CD4-positive, alpha-beta T cell treated with Interleukin-12 subunit alpha and Interleukin-12 subunit beta, for 1 hour (primary cell): ENCODE results near the gene PRDM5.
"Not testable (repeated sequence)": the region's sequence is repeated elsewhere in the genome, so short reads cannot be mapped to it uniquely, and the experiment has no call there.

ENCODE experiments used
- DNase-seq: peaks from one replicate; pipeline ENCODE4 v3.0.0-alpha.2; 2020

The PRDM5 gene

DNA sequence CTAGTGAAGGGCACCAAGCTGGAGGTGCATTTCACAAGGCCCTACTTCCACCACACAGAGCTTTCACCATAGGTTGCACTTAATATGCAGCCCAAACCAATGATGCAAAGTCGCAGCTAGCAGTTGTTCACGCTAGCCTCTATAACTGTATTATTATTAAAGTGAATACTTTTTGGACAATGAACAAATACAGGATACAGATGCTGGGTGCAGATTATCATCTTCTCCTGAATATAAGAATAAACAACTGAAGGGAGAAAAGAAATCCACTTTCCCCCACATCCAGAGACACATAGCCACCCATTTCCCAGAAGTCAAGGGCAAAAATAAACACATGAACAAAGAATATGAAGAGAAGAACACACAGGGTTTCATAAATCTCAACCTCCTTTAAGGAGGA lies 107.2 kb downstream of the PRDM5 start:
- no peak for DNase-seq

DNA sequence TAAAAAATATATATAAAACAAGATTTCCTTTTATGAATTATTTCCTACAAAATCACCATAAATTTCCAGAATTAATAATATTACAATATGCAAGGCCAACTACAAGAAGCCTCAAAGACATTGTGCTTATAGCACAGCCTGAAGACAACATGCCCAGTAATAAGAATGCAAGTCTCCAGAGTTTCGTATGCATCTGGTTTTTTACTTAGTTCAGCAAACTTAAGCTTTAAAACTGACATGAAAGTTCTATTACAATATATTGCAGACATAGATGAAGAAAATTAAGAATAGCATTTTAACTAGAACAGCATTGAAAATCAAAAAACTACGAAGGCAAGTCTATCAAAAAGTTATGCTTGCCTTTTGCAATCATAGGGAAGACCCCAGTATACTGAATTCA lies 107.6 kb downstream of the PRDM5 start:
- DNase-seq: no peak

DNA sequence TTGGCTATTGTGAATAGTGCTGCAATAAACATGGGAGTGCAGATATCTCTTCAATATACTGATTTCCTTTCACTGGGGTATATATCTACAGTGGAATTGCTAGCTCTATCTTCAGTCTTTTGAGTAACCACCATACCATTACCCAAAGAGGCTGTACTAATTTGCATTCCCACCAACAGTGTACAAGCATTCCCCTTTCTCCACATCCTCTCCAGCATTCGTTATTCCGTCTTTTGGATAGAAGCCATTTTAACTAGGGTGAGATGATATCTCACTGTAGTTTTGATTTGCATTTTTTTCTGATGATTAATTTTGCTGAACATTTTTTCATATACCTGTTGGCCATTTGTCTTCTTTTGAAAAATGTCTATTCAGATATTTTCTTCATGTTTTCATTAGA lies 110.3 kb downstream of the PRDM5 start:
- DNase-seq: no peak

DNA sequence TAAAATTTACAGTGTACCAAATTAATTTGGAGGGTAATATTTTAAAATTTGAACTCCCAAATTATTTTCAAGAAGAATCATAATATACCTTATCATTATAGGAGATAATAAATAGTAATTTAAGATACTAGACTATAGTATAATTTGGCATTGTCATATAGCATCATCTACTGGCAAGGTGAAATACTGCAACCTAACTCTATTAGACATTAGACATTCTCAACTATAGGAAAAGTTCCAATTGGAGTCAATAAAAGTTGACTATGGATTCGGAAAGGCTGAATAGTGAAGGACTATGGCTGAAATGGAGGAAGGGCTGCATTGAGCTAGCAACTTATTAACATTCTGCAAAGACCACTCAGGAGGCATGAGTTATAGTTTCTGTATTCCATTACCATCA lies 113.0 kb downstream of the PRDM5 start:
- DNase-seq: no peak

DNA sequence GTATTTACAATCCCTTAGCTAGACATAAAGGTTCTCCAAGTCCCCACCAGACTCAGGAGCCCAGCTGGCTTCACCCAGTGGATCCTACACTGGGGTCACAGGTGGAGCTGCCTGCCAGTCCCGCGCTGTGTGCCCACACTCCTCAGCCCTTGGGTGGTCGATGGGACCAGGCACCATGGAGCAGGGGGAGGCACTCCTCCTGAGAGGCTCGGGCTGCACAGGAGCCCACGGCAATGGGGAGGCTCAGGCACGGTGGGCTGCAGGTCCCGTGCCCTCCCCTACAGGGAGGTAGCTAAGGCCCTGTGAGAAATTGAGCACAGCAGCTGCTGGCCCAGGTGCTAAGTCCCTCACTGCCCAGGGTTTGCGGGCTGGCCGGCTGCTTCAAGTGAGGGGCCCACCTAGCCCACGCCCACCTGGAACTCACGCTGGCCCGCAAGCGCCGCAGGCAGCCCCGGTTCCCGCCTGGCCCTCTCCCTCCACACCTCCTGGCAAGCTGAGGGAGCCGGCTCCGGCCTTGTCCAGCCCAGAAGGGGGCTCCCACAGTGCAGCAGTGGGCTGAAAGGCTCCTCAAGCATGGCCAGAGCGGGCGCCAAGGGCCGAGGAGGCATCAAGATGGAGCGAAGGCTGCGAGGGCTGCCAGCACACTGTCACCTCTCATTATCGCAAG lies 113.9 kb downstream of the PRDM5 start:
- no peak for DNase-seq

DNA sequence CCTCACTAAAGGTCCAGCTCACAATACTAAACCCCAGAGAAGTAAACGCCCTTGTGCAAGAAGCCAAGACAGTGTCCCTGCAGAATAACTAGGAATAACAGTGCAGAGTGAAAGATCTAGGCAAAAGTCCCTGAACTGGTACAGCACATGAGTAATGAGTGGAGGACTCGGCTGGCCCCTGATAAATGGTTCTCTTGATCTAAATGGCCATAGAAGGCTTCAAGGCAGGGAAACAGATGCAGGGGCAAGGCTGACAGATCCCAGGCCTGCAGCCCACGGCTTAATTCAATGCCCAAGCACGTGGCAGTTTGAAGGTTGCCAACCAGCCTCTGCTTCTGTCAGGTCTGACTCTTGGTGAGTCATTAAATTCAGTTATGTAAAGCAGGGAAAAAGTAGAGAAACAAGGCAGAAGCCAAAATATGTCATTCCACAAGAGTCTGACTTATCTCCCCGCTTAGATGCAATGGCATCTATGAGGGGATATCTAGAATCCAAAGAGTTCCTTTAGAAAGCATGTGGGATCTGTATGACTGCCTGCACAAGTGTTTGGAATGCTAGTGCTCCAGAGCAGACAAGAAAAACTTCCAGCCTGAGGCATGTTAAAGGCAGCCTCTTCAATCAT lies 121.3 kb downstream of the PRDM5 start:
- no peak for DNase-seq

DNA sequence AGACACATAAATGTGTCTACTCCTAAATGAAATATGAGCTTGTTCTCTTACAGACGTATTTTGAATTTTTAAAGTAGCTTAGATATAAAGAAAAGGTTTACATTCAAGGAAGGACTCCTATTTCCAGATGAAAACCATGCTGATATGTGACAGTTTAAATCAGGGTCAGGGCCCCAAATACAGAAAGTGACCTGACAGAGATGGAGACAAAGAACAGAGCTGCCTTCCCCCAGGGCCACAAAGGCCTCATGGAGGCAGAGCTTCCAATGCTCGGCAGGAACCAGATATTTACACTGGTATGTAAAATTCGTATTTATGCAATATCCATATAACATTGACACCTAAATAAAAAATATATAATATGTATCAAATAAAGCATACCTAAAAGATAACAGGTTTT lies 124.0 kb downstream of the PRDM5 start:
- no peak for DNase-seq

DNA sequence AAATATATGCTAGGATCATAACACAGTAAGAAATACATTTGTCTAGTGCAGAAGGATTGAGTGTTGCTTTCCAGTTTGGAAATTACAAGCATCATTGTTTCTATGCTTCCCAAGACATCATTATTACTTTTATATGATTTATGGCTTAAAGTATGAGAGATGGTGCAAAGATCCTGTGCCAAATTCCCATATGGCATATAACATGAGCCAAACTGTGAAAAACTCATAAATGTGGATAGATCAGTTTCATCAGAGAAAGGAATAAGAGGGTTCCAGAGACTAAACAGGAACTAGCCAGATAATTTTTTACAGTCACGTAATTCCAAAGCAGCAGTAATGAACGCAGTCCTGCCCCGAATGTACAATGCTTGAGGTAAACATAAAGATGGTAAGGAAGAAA lies 126.3 kb downstream of the PRDM5 start:
- DNase-seq: no peak

DNA sequence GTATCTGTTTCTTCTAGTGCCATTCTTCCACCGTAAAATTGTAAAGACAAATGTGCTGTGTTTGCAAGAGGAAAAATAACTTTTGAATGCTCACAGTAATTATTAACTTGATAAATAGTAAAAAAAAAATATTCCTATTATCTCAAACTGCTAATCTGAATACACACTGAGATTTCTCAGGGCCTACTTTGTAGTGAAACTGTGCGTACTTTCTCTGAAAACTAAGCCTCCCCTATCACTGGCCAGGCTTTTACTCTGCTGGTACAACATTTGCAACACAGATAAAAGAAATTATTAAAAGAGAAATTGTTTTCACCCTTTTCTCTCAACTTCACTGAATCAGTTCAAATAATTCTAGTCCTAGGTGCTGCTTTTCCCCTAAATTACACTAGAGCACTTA lies 137.3 kb downstream of the PRDM5 start:
- no peak for DNase-seq

DNA sequence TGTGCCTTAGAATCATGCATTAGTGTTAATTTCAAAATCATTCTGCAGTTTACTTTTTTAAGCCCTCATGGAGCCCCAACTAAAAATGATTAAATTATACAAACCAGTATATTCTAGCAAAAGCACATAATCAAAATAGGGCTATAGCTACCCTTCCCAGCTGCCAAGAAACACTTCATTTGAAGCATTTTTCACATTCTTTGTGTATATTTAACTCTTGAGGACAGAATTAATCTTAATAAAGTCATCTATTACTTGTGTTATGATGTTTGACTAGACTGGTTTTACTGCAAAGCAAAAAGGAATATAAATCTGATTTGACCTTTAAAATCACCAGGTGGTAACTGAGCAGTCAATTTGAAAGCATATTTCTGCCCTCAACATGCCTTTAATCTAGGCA lies 145.1 kb downstream of the PRDM5 start:
- no peak for DNase-seq

DNA sequence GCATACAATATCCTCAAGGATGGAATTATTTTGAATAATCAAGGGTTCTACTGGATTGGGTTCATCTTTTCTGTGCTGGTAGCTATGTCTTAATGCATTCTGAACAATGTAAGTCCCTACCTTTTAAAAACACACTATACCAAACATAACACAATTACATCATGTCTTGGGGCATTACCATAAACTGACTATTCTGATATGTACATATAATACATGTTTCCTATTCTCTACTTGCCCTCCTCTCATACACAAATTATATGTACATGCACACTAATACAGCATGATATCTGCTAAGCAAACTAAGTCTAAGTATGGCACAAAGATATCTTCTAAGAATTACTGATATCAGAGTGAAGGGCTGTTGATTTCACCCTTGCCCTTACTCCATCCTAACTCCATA lies 147.1 kb downstream of the PRDM5 start:
- no peak for DNase-seq

DNA sequence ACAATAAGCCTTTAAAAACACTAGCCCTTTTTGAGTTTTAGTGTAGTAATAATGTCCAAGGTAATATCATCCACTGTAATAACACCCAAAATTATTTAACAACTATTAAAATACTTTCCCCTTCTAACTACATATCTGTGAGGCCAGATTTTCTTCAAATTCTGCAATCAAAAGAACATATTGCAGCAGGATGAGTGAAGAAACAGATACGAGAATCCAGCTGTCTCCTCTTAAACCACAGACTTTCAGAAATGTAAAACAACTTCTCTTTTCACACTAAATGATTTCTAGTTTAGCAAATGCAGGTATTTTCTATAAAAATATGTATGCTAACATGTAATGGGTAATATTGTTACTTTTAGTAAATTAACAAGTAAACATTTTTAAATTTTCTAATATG lies 148.9 kb downstream of the PRDM5 start:
- DNase-seq: no peak

DNA sequence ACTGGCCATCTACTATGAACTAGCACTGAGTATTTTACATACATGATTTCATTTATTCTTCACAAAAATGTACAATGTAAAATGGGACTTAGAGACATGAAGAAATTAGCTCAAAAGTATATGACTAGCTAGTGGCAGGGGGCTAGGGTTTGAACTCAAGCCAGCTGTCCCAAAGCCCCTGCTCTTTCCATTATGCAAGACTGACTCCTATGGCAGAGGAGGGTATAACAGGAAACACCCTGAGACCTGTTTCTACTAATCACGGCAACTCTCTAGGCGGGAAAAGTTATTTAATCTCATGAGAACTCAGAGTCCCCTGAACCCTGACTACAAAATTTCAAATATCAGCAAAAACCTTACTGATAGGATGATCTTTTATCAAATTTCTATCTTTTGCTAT lies 150.6 kb downstream of the PRDM5 start:
- no peak for DNase-seq

DNA sequence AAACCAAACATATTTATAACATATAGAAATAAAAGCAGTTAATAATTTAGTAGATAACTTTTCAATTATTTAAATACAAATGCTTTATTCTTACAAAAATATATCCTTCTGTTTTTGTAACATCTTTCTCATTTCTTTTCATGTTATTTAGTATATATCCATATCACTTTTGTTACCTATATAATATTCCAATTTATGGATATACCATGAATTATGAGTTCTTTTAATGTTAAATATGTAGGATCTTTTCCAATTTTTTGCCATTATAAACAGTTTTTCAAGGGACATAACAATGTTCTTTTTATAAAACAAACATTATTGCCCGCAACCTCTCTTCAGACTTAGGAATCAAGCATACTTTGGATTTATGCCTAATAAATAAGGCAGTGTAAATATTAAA lies 151.6 kb downstream of the PRDM5 start:
- DNase-seq: no peak

DNA sequence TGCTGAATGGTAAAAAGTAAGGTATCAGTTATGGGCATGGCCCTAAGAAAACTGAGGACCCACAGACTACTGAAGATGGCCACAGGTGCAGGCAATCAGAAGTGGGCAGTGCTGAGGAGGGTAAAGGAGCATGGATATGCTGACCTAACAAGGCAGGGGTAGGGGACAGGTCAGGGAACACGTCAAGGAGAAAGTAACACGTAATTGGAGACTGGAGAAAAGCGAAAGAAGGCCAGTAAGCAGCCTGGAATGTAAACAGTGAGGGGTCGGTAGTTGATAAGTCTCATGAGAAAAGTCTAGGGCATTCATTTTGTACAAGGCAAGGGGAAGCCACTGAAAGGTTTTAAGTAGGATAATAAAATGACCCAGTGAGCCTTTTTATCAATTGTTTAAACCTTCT lies 153.3 kb downstream of the PRDM5 start:
- no peak for DNase-seq

DNA sequence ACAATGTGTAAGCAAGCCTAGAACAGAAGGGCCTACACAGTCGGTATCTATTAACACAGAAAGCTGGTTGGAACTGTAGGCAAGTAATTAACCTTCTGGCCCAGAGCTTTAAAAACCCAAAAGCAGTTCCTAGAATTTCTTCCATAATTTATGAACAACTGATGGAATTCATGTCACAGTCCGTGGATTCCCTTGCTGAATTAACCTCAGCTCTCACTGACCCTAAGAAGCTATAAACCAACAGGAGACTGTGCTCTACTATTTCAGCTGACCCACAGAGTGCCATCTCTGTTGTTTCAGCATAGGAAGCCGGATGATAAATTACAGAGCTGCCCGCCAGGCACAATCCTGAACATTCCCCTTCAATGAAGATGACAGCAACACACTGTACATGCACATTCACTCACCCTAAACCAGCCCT lies 157.3 kb downstream of the PRDM5 start:
- no peak for DNase-seq

DNA sequence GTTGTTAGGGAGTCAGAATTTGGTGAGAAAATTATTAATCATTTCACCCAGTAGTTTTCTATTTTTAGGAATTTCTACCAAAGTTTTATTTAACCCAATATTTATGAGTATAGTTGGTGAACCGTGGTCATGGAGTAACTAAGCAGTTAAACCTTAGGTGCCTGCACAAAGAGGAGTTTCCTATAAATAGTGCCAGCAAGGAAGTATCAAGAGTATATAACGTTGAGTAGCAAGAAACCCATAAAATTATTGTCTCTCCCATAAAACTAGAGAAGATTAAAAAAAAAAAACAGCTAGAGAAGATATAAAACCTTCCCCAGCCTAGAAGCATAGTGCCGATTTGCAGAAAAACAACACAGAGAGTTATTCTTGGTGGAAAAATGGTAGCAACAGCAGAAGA lies 158.9 kb downstream of the PRDM5 start:
- no peak for DNase-seq

DNA sequence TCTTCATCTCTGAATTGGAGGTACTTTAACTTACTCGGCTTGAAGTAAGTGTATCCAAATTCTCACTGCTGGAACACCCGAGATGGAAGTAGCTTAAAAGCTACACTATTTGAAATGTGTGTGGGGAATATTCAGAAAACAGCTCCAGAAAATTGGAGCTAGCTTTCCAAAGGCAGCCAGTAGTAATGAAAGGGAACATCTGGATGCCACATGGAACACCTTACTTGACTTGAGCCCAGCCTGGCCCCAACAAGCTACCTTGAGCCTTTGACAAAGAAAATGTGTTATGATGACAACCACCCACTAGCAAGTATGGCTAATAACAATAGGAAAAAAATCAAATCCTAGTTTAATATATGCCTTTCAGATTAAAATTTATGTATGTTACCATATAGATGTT lies 161.5 kb downstream of the PRDM5 start:
- DNase-seq: no peak

DNA sequence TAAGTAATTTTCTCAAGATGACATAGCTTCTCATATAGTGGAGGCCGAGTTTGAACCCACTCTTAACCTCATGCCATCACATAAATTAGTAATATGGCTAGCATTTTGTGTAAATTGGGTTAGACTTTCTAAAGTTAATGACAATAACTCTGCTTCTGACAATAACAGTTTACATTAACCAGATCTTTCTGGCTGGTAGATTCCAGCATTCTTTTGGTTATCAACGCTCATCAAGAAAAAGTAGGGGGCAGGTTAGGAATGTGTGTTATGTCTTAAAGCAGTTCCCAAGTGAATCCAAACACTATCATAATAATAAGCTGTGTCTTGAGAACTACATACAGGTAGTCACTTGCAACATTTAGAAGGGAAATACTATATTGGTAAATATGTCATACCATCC lies 162.5 kb downstream of the PRDM5 start:
- DNase-seq: no peak

DNA sequence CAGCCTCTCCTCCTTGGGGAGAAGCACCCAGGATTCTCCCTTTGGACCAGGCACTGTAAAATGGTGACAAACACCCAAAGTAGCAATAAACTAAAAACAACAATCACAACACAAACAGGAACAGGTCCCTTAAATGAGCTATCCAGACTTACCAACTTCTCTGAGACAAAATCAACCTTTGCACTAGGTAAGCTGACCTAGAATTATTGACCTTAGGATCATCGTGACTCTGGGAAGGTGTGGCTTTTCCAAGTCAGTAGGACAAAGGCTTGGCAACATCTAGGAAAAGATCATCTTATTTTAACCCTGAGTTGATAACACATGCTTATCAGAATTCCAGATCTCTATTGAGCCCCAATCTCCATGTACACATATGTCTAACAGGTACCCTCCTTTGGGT lies 166.7 kb downstream of the PRDM5 start:
- no peak for DNase-seq

DNA sequence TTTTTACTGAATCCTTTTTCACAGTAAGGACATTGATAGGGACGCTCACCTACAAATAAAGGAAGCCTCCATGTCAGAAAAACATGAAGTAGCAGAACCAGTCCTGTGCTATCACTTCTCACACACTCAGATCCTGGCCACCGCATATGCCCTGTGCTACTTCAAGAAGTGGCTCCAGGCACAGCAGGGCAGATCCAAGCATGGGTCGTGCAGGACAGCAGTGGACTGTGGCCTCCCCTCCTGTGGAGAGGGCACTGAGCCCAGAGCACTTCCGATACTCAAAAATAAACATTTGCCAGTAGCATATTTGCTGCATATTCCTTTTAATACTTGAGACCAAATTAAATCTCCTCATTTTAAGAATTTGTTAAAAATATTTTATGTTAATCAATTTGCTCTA lies 167.9 kb downstream of the PRDM5 start:
- no peak for DNase-seq

DNA sequence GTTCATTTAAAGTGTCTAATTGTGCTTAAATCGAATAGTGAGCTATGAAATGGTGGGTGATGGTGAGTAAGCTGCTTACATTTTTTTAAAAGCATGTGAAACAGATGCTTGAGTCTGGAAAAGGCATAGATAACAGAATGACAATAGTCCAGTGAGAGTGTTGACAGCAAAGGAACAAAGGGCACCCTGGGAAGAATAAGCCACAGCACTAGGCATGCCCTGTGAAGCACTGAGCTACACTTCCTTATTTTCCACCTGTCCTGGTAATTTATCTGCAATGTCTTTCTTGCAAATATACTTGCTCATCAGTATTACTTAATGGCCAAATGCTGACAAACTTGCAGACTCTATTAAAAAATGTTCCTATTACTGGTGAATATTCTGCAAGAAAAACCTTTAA lies 168.7 kb downstream of the PRDM5 start:
- no peak for DNase-seq

DNA sequence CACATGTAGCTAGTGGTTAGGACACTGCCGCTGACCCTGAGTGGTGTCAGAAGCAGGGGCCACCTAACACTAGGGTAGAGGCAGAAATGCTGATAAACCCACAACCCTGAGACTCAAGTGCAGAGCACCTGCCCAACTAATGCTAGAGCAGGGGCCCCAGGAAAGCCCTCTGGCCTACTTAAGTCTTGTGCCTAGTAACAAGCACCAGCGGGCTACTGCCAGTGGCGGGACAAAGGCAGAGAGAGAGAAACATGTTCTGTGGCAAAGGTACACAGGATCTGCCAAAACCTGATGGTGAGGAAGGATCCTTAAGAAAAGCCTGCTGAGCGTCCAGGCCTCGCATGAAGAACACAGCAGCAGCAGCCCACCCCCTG lies 172.4 kb downstream of the PRDM5 start:
- no peak for DNase-seq

DNA sequence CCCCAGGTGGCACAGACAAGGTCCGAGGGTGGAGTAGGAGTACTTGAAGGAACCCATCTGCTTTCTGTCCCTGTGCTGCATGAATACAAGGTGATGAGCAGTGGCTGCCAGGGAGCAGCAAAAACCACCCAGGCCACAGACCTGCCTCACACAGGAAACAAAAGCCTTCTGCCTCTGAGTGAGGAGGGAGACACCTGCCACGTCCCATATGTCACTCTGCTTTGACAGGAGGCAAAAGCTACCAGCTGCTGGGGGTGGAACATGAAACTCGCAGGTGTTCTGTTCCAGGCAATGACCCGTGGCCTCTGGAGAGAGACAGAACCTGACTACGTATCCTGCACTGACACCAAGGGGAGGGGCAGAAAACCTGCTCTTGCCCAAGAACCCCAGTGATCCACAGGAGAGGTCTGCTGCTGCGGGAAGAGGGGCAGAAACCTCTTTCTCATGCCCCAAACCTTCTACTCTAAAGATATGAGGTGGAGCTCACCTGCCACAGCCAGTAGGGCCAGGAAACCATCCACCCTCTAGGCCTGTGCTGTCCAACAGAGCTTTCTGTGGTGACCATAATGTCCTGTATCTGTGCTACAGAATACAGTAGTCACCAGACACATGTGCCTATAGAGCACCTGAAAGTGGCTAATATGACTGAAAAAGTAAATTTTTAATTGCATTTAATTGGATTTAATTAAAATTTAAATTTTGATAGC lies 172.9 kb downstream of the PRDM5 start:
- DNase-seq: no peak

DNA sequence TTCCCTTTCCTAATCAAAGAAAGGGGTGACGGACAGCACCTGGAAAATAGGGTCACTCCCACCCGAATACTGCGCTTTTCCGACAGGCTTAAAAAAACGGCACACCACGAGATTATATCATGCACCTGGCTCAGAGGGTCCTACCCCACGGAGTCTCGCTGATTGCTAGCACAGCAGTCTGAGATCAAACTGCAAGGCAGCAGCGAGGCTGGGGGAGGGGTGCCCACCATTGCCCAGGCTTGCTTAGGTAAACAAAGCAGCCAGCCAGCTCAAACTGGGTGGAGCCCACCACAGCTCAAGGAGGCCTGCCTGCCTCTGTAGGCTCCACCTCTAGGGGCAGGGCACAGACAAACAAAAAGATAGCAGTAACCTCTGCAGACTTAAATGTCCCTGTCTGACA lies 180.9 kb downstream of the PRDM5 start:
- DNase-seq: not testable (repeated sequence)
